ENCODE results near the gene NKAIN1.
"Not testable (repeated sequence)": the region's sequence is repeated elsewhere in the genome, so short reads cannot be mapped to it uniquely, and the experiment has no call there.

NKAIN1 gene

GRCh38 chr1:31263408-31263807, 23.7 kb upstream of the NKAIN1 start:
- TF ChIP-seq CTCF (IDR thresholded peaks at IDR 0.05; ENCODE audit: control insufficient read depth, extremely low read depth, insufficient read depth), result no peak
- DNase-seq (ENCODE audit: low read depth), result peak; percentile 78
- peak overlapping the region; percentile 45 for H3K4me3 ChIP-seq (ENCODE audit: low read depth, low read length)

GRCh38 chr1:31262393-31262792, 22.7 kb upstream of the NKAIN1 start:
- DNase-seq (ENCODE audit: low read depth); H3K4me3 ChIP-seq (ENCODE audit: low read depth, low read length): not testable (repeated sequence)

- no peak for TF ChIP-seq CTCF (IDR thresholded peaks at IDR 0.05; ENCODE audit: control insufficient read depth, extremely low read depth, insufficient read depth)
- DNase-seq (ENCODE audit: low read depth), result peak; percentile 79
- peak overlapping the region; percentile 17 for H3K4me3 ChIP-seq (ENCODE audit: low read depth, low read length)
These were observed 22.2 kb upstream of the NKAIN1 start for GRCh38 chr1:31261916-31262315.

- DNase-seq (ENCODE audit: low read depth), result no peak
- no peak for TF ChIP-seq CTCF (IDR thresholded peaks at IDR 0.05; ENCODE audit: control insufficient read depth, extremely low read depth, insufficient read depth)
- no peak overlapping the region for H3K4me3 ChIP-seq (ENCODE audit: low read depth, low read length)
These were observed 20.1 kb upstream of the NKAIN1 start for GRCh38 chr1:31259746-31260145.

GRCh38 chr1:31258581-31258980, 18.9 kb upstream of the NKAIN1 start:
- H3K4me3 ChIP-seq (ENCODE audit: low read depth, low read length), result no peak overlapping the region
- DNase-seq (ENCODE audit: low read depth), result peak; percentile 98
- TF ChIP-seq CTCF (IDR thresholded peaks at IDR 0.05; ENCODE audit: control insufficient read depth, extremely low read depth, insufficient read depth), result no peak

- DNase-seq (ENCODE audit: low read depth), result no peak
- no peak for TF ChIP-seq CTCF (IDR thresholded peaks at IDR 0.05; ENCODE audit: control insufficient read depth, extremely low read depth, insufficient read depth)
- no peak overlapping the region for H3K4me3 ChIP-seq (ENCODE audit: low read depth, low read length)
These were observed 17.5 kb upstream of the NKAIN1 start for GRCh38 chr1:31257213-31257612.

GRCh38 chr1:31249854-31250253, 10.2 kb upstream of the NKAIN1 start:
- DNase-seq (ENCODE audit: low read depth), result no peak
- H3K4me3 ChIP-seq (ENCODE audit: low read depth, low read length), result no peak overlapping the region
- no peak for TF ChIP-seq CTCF (IDR thresholded peaks at IDR 0.05; ENCODE audit: control insufficient read depth, extremely low read depth, insufficient read depth)

Data from LNCaP clone FGC (cell line).